ENCODE measurements around the gene C17orf58.

GRCh38 chr17:68019336-68019674 is 23.0 kb upstream of the C17orf58 start:
- TF ChIP-seq CTCF (IDR thresholded peaks at IDR 0.05) (no peak), EZH2phosphoT487 (IDR thresholded peaks at IDR 0.05) (no peak)
